Lower lobe of right lung (tissue), 2 donors: ENCODE data around the gene CCDC88C. TPM values are rescaled to one million over a fixed set of nuclear protein-coding genes. Genes with fewer than 3 reads are reported as not detected.

Experiments
- ATAC-seq, 2 donors: fragments of 200-7000 bp; cut with Tn5 transposase; one replicate each; pipeline ENCODE4 v1.9.1; 2020 to 2022; ENCODE audit warnings: mild to moderate bottlenecking in 2 of 2, moderate library complexity in 2 of 2
- DNase-seq: peaks from one replicate; pipeline ENCODE4 v3.0.0-alpha.2; 2020
- H3K27ac ChIP-seq: fragments of 200-600 bp; one replicate; pipeline ENCODE4 v1.8.0; 2022
- H3K27me3 ChIP-seq: fragments of 200-600 bp; one replicate; pipeline ENCODE4 v1.8.0; 2022; ENCODE audit warnings: low read depth
- H3K36me3 ChIP-seq: fragments of 200-600 bp; one replicate; pipeline ENCODE4 v1.8.0; 2022; ENCODE audit warnings: mild to moderate bottlenecking
- H3K4me1 ChIP-seq: fragments of 200-600 bp; one replicate; pipeline ENCODE4 v1.8.0; 2022
- H3K4me3 ChIP-seq: fragments of 200-600 bp; one replicate; pipeline ENCODE4 v1.8.0; 2022; ENCODE audit warnings: mild to moderate bottlenecking
- H3K9me3 ChIP-seq: fragments of 200-600 bp; one replicate; pipeline ENCODE4 v1.8.0; 2022
- CTCF ChIP-seq: fragments of 200-600 bp; IDR thresholded peaks from one replicate; pipeline ENCODE4 v1.8.0; 2022; ENCODE audit warnings: antibody characterized with exemption, mild to moderate bottlenecking
- intact Hi-C: fragments of 100-400 bp; cut with DNase I; formaldehyde crosslinking; loops from one replicate; pipeline ENCODE4 v1.11.0; 2022
- total RNA-seq: library from RNA; stranded (reverse); fragmentation: NEBNext Ultra II Directional; extraction: Animal tissue kit (Norgen Biotek cat#: 25700); gene quantifications from one replicate; pipeline ENCODE4 v1.2.1, GENCODE V29; 2021
- donor health status: DM: no; HTN: yes; CAD: no; lungs with severe emphysema.

Gene CCDC88C
- total RNA-seq, 1 donor from 2014 or later = 45.8 TPM

GRCh38 chr14:91381801-91382670 is 35.6 kb downstream of the CCDC88C start:
- ATAC-seq (no peak), DNase-seq (no peak)
- Histone ChIP-seq H3K4me3 (no peak overlapping the region), H3K9me3 (no peaks in the 10 kb centered on the region), H3K4me1 (peaks cover 41% of the 10 kb centered on the region), H3K27me3 (no peaks in the 10 kb centered on the region), H3K36me3 (no peaks in the 10 kb centered on the region), H3K27ac (no peak overlapping the region)
- no peak for TF ChIP-seq CTCF
- intact Hi-C loops = no loop called here

- TF ChIP-seq CTCF = no peak
- Histone ChIP-seq H3K4me1 (peaks cover 54% of the 10 kb centered on the region), H3K9me3 (no peaks in the 10 kb centered on the region), H3K4me3 (no peak overlapping the region), H3K27ac (no peak overlapping the region), H3K36me3 (no peaks in the 10 kb centered on the region), H3K27me3 (no peaks in the 10 kb centered on the region)
- intact Hi-C loops = no loop called here
- ATAC-seq (peak; percentile 20 to 25), DNase-seq (peak; percentile 44)
Measured at GRCh38 chr14:91380610-91381371, 36.8 kb downstream of the CCDC88C start.

- intact Hi-C loops = no loop called here
- no peak for DNase-seq
- Histone ChIP-seq H3K27ac (no peak overlapping the region), H3K27me3 (no peaks in the 10 kb centered on the region), H3K9me3 (no peaks in the 10 kb centered on the region), H3K36me3 (no peaks in the 10 kb centered on the region), H3K4me3 (no peak overlapping the region), H3K4me1 (peaks cover 60% of the 10 kb centered on the region)
- TF ChIP-seq CTCF = no peak
- ATAC-seq = no peak
Measured at GRCh38 chr14:91380123-91380522, 37.5 kb downstream of the CCDC88C start.

GRCh38 chr14:91379579-91379932 is 38.1 kb downstream of the CCDC88C start:
- no peak for TF ChIP-seq CTCF
- no peak overlapping the region for H3K27ac ChIP-seq
- no peak overlapping the region for H3K4me3 ChIP-seq
- no peaks in the 10 kb centered on the region for H3K27me3 ChIP-seq
- DNase-seq (no peak), ATAC-seq (no peak)
- H3K4me1 ChIP-seq = peaks cover 63% of the 10 kb centered on the region
- intact Hi-C loops = no loop called here
- no peaks in the 10 kb centered on the region for H3K9me3 ChIP-seq
- H3K36me3 ChIP-seq = no peaks in the 10 kb centered on the region

GRCh38 chr14:91378930-91379578 is 38.6 kb downstream of the CCDC88C start:
- H3K4me3 ChIP-seq = no peak overlapping the region
- H3K36me3 ChIP-seq = no peaks in the 10 kb centered on the region
- H3K9me3 ChIP-seq = no peaks in the 10 kb centered on the region
- intact Hi-C loops = no loop called here
- no peaks in the 10 kb centered on the region for H3K27me3 ChIP-seq
- no peak for TF ChIP-seq CTCF
- no peak for DNase-seq
- H3K27ac ChIP-seq = no peak overlapping the region
- H3K4me1 ChIP-seq = peaks cover 68% of the 10 kb centered on the region
- ATAC-seq = peak in 1 of 2 donors; percentile 15
